Right forelimb (tissue), 1 donor: ENCODE data around the gene ACBD6.

Source experiments
- DNase-seq: peaks from one replicate; pipeline ENCODE4 v3.0.0-alpha.2; 2018

ACBD6 gene

GRCh38 chr1:180363246-180363995 is 139.0 kb downstream of the ACBD6 start:
- DNase-seq, result no peak

- DNase-seq, result no peak
Measured at GRCh38 chr1:180360333-180361075, 141.9 kb downstream of the ACBD6 start.

GRCh38 chr1:180358649-180359048 is 143.7 kb downstream of the ACBD6 start:
- DNase-seq, result no peak

- no peak for DNase-seq
Measured at GRCh38 chr1:180353945-180354344, 148.4 kb downstream of the ACBD6 start.

- DNase-seq, result no peak
Measured at GRCh38 chr1:180352588-180352987, 149.8 kb downstream of the ACBD6 start.

- DNase-seq, result no peak
Measured at GRCh38 chr1:180352021-180352420, 150.4 kb downstream of the ACBD6 start.

GRCh38 chr1:180345148-180345547 is 157.2 kb downstream of the ACBD6 start:
- DNase-seq, result no peak

- DNase-seq, result no peak
Measured at GRCh38 chr1:180343921-180344769, 158.2 kb downstream of the ACBD6 start.

GRCh38 chr1:180327089-180327488 is 175.3 kb downstream of the ACBD6 start:
- no peak for DNase-seq

- no peak for DNase-seq
Measured at GRCh38 chr1:180312926-180313325, 189.5 kb downstream of the ACBD6 start.

- no peak for DNase-seq
Measured at GRCh38 chr1:180311011-180311730, 191.2 kb downstream of the ACBD6 start.

GRCh38 chr1:180310095-180310494 is 192.3 kb downstream of the ACBD6 start:
- no peak for DNase-seq

- DNase-seq, result no peak
Measured at GRCh38 chr1:180309338-180309737, 193.0 kb downstream of the ACBD6 start.

GRCh38 chr1:180301135-180301742 is 201.1 kb downstream of the ACBD6 start:
- no peak for DNase-seq

GRCh38 chr1:180299479-180300221 is 202.7 kb downstream of the ACBD6 start:
- DNase-seq, result no peak

GRCh38 chr1:180295999-180296398 is 206.4 kb downstream of the ACBD6 start:
- DNase-seq, result no peak

GRCh38 chr1:180294711-180295110 is 207.7 kb downstream of the ACBD6 start:
- DNase-seq, result no peak

- no peak for DNase-seq
Measured at GRCh38 chr1:180291004-180291403, 211.4 kb downstream of the ACBD6 start.

- DNase-seq, result no peak
Measured at GRCh38 chr1:180290265-180291001, 211.9 kb downstream of the ACBD6 start.

GRCh38 chr1:180288940-180289339 is 213.4 kb downstream of the ACBD6 start:
- DNase-seq, result no peak
